HEK293T (cell line): ENCODE results near the gene CEP135.

Experiments used
- BHLHE40 ChIP-seq: fragments of 450-650 bp; IDR thresholded peaks from 2 replicates; pipeline ENCODE4 v1.6.1; 2016; ENCODE audit warnings: mild to moderate bottlenecking, moderate library complexity, borderline replicate concordance
- ELF4 ChIP-seq: fragments of 450-650 bp; IDR thresholded peaks from 2 replicates; pipeline ENCODE4 v1.6.1; 2017; ENCODE audit warnings: antibody characterized with exemption
- FOXA1 ChIP-seq: fragments of 450-650 bp; IDR thresholded peaks from 2 replicates; pipeline ENCODE4 v1.6.1; 2016; ENCODE audit warnings: mild to moderate bottlenecking
- FOXK2 ChIP-seq: fragments of 450-650 bp; IDR thresholded peaks from 2 replicates; pipeline ENCODE4 v1.6.1; 2016; ENCODE audit warnings: mild to moderate bottlenecking
- FOXM1 ChIP-seq: fragments of 450-650 bp; IDR thresholded peaks from 2 replicates; pipeline ENCODE4 v1.6.1; 2017; ENCODE audit warnings: mild to moderate bottlenecking, borderline replicate concordance
- HDGF ChIP-seq: fragments of 450-650 bp; IDR thresholded peaks from 2 replicates; pipeline ENCODE4 v1.6.1; 2017; ENCODE audit warnings: antibody characterized with exemption, borderline replicate concordance
- L3MBTL2 ChIP-seq: fragments of 450-650 bp; conservative IDR thresholded peaks from 2 replicates; pipeline ENCODE4 v1.6.1; 2016; ENCODE audit warnings: mild to moderate bottlenecking
- LEF1 ChIP-seq: fragments of 450-650 bp; IDR thresholded peaks from 2 replicates; pipeline ENCODE4 v1.6.1; 2017; ENCODE audit warnings: mild to moderate bottlenecking, borderline replicate concordance
- NFRKB ChIP-seq: fragments of 450-650 bp; IDR thresholded peaks from 2 replicates; pipeline ENCODE4 v1.6.1; 2016; ENCODE audit warnings: mild to moderate bottlenecking, moderate library complexity
- SP1 ChIP-seq: fragments of 450-650 bp; IDR thresholded peaks from 2 replicates; pipeline ENCODE4 v1.6.1; 2017
- SUZ12 ChIP-seq: fragments of 450-650 bp; IDR thresholded peaks from 2 replicates; pipeline ENCODE4 v1.6.1; 2016; ENCODE audit warnings: mild to moderate bottlenecking
- TARDBP ChIP-seq: fragments of 450-650 bp; IDR thresholded peaks from 2 replicates; pipeline ENCODE4 v1.6.1; 2016
- TF ChIP-seq, protein P1 (sequence below): fragments of 450-650 bp; IDR thresholded peaks from 2 replicates; pipeline ENCODE4 v1.6.1; 2016

DNA sequence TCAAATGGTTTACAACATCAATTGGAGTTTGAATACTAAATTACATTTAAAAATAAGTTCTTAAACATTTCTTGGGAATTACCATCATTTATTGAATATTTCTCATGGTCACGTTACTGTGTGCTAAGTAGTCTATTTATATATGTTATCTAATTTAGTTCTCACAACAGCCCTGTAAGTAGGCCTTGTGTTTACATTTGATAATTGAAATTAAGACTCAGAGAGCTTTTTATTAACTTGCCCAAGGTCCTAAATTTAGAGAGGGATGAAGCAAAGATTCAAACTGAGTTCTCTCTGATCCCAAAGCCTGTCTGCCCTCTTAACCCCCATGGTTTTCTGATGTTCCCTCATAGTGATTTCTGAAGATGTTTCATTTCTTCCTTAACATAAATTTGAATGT, 103.7 kb downstream of the CEP135 start:
- TF ChIP-seq, protein P1, sequence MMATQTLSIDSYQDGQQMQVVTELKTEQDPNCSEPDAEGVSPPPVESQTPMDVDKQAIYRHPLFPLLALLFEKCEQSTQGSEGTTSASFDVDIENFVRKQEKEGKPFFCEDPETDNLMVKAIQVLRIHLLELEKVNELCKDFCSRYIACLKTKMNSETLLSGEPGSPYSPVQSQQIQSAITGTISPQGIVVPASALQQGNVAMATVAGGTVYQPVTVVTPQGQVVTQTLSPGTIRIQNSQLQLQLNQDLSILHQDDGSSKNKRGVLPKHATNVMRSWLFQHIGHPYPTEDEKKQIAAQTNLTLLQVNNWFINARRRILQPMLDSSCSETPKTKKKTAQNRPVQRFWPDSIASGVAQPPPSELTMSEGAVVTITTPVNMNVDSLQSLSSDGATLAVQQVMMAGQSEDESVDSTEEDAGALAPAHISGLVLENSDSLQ, result no peak
- TF ChIP-seq BHLHE40 (no peak), ELF4 (no peak), LEF1 (no peak), SP1 (no peak), HDGF (no peak), FOXK2 (no peak), FOXM1 (no peak), TARDBP (no peak), SUZ12 (no peak), NFRKB (no peak), L3MBTL2 (no peak), FOXA1 (no peak)
